Adrenal gland (tissue), 5 donors: Measurements from ENCODE around the gene ELF1.

Source experiments
- CTCF ChIP-seq, 6 experiments: fragments of 450-650 bp in 4 of 6; fragments of 200-600 bp in 2 of 6; sonication (generic) in 1 of 6; IDR thresholded peaks; 1 replicate in 5 of 6; 2 replicates in 1 of 6; pipeline versions ENCODE4 v1.5.1 to v1.8.0; 2016 to 2021; ENCODE audit warnings: antibody characterized with exemption in 6 of 6, mild to moderate bottlenecking in 2 of 6, moderate library complexity in 1 of 6
- POLR2A ChIP-seq, 2 donors: fragments of 450-650 bp; IDR thresholded peaks; one replicate each; pipeline ENCODE4 v1.6.1; 2017; ENCODE audit warnings: antibody characterized with exemption in 2 of 2, mild to moderate bottlenecking in 2 of 2, moderate library complexity in 1 of 2
- donor health status: DM: no; HTN: no; CAD: no.

GRCh38 chr13:40946485-40946884 is 72.6 kb downstream of the ELF1 start:
- TF ChIP-seq CTCF (IDR thresholded peaks at IDR 0.05) = no peak
- TF ChIP-seq POLR2A (IDR thresholded peaks at IDR 0.05) = no peak
